ENCODE measurements around the gene MRPL19.

MRPL19 gene

GRCh38 chr2:75737961-75738360, 91.4 kb downstream of the MRPL19 start:
- no peak for DNase-seq (ENCODE audit: low read depth)

Data from T-helper 22 cell (primary cell).